Caco-2 (cell line): Measurements from ENCODE around the gene TLE3. TPM values are rescaled to one million over a fixed set of nuclear protein-coding genes. Genes with fewer than 3 reads are reported as not detected.
A peak's percentile ranks its signal among the peaks of the same experiment; 100 is the strongest.

Experiments used
- BruUV-seq: library from RNA; stranded (reverse); fragments of 400-500 nt; replicated peaks from 2 replicates; lab custom pipeline; 2021; lab: Mats Ljungman, UMichigan
- CTCF ChIA-PET: fragments of 300-600 bp; sonication (Branson Sonifier 250); formaldehyde crosslinking; loops from one replicate; lab custom pipeline; 2022; ENCODE audit warnings: antibody characterized with exemption; lab: Charles Lee
- POLR2A ChIA-PET: fragments of 300-600 bp; sonication (Branson Sonifier 250); formaldehyde crosslinking; loops from one replicate; lab custom pipeline; 2022; ENCODE audit warnings: antibody characterized with exemption; lab: Charles Lee
- DNase-seq, 2 experiments: peaks; one replicate each; pipeline versions ENCODE4 v3.0.0 to v3.0.0-alpha.2; 2020 to 2022
- H3K27me3 ChIP-seq: replicated peaks from 2 replicates; pipeline ENCODE4 v1.6.0; 2011; ENCODE audit warnings: low read length; ENCODE audit not compliant: control insufficient read depth, insufficient read depth
- H3K36me3 ChIP-seq: 2 replicates; pipeline ENCODE4 v1.5.1; 2011; ENCODE audit warnings: low read length; ENCODE audit not compliant: control insufficient read depth, insufficient read depth
- H3K4me1 ChIP-seq: fragments of 250-450 bp; sonication (Bioruptor Pico); 2 replicates; pipeline ENCODE4 v1.5.1; 2020; ENCODE audit warnings: mild to moderate bottlenecking
- H3K4me3 ChIP-seq: 2 replicates; pipeline ENCODE4 v1.5.1; 2011; ENCODE audit warnings: low read depth, mild to moderate bottlenecking, control low read depth, low read length
- H3K9me3 ChIP-seq: fragments of 250-450 bp; sonication (Bioruptor Pico); 2 replicates; pipeline ENCODE4 v1.5.1; 2020; ENCODE audit warnings: mild to moderate bottlenecking, moderate library complexity
- H3K27ac Mint-ChIP-seq: one replicate; pipeline ENCODE4 v1.8.0; 2022; ENCODE audit warnings: mixed read lengths; ENCODE audit not compliant: unreplicated experiment
- H3K27me3 Mint-ChIP-seq: one replicate; pipeline ENCODE4 v1.8.0; 2022; ENCODE audit warnings: mixed read lengths; ENCODE audit not compliant: insufficient read depth, unreplicated experiment
- H3K36me3 Mint-ChIP-seq: one replicate; pipeline ENCODE4 v1.8.0; 2022; ENCODE audit warnings: mild to moderate bottlenecking, mixed read lengths; ENCODE audit not compliant: insufficient read depth, unreplicated experiment
- H3K4me1 Mint-ChIP-seq: one replicate; pipeline ENCODE4 v1.8.0; 2022; ENCODE audit warnings: low read depth, mixed read lengths; ENCODE audit not compliant: unreplicated experiment
- H3K4me3 Mint-ChIP-seq: one replicate; pipeline ENCODE4 v1.8.0; 2022; ENCODE audit warnings: mild to moderate bottlenecking, moderate library complexity, mixed read lengths; ENCODE audit not compliant: unreplicated experiment
- H3K9me3 Mint-ChIP-seq: one replicate; pipeline ENCODE4 v1.8.0; 2022; ENCODE audit warnings: mixed read lengths; ENCODE audit not compliant: unreplicated experiment
- CTCF ChIP-seq, 2 experiments: fragments of 200-600 bp in 1 of 2; IDR thresholded peaks; 1 replicate in 1 of 2; 2 replicates in 1 of 2; pipeline versions ENCODE4 v1.5.1 to v1.8.0; 2011 to 2022; ENCODE audit warnings: antibody characterized with exemption in 1 of 2, control low read depth in 1 of 2, inconsistent platforms in 1 of 2, low read depth in 1 of 2, low read length in 1 of 2, mild to moderate bottlenecking in 1 of 2, moderate library complexity in 1 of 2; ENCODE audit not compliant: insufficient read depth in 1 of 2, severe bottlenecking in 1 of 2, unreplicated experiment in 1 of 2
- intact Hi-C: fragments of 100-400 bp; cut with micrococcal nuclease; formaldehyde crosslinking; loops from one replicate; pipeline ENCODE4 v1.10.0; 2022; ENCODE audit not compliant: unreplicated experiment
- total RNA-seq: library from RNA; stranded (reverse); gene quantifications from 2 replicates; pipeline ENCODE4 v1.2.3, GENCODE V29; 2022

Gene TLE3
- total RNA-seq, 1 experiment from 2014 or later: 105 TPM

- H3K27me3 ChIP-seq: no peaks in the 10 kb centered on the region
- no peak overlapping the region for H3K4me3 ChIP-seq
- Mint-ChIP-seq H3K9me3 (no peaks in the 10 kb centered on the region), H3K4me3 (no peak overlapping the region), H3K27ac (no peak overlapping the region), H3K4me1 (no peaks in the 10 kb centered on the region), H3K27me3 (no peaks in the 10 kb centered on the region), H3K36me3 (peaks cover 91% of the 10 kb centered on the region)
- ChIA-PET CTCF (no interaction called here), POLR2A (no interaction called here)
- peaks cover 4% of the 10 kb centered on the region; the same call in 1 of the 2 replicates for H3K36me3 ChIP-seq
- no TSS peak for BruUV-seq
- no peak for TF ChIP-seq CTCF (IDR thresholded peaks at IDR 0.05; ENCODE audit: insufficient read depth in 1 of 2, low read depth in 1 of 2, low read length in 1 of 2, severe bottlenecking in 1 of 2, unreplicated experiment in 1 of 2)
- H3K9me3 ChIP-seq: no peaks in the 10 kb centered on the region
- H3K4me1 ChIP-seq: no peaks in the 10 kb centered on the region
- intact Hi-C loops: no loop called here
- DNase-seq: peak in 1 of 2 experiments; percentile 27
These were observed 38.1 kb downstream of the TLE3 start for GRCh38 chr15:70059476-70060213.

- POLR2A ChIA-PET: no interaction called here
- H3K9me3 Mint-ChIP-seq: no peaks in the 10 kb centered on the region
- BruUV-seq: no TSS peak
These were observed 38.9 kb downstream of the TLE3 start for GRCh38 chr15:70058642-70059360.

More at GRCh38 chr15:70058642-70059360, 38.9 kb downstream of the TLE3 start:
- TF ChIP-seq CTCF (IDR thresholded peaks at IDR 0.05; ENCODE audit: insufficient read depth in 1 of 2, low read depth in 1 of 2, low read length in 1 of 2, severe bottlenecking in 1 of 2, unreplicated experiment in 1 of 2): no peak
- DNase-seq: peak in 1 of 2 experiments; percentile 17
- Histone ChIP-seq H3K36me3 (peaks cover 6% of the 10 kb centered on the region), H3K9me3 (no peaks in the 10 kb centered on the region), H3K4me1 (no peaks in the 10 kb centered on the region), H3K4me3 (no peak overlapping the region), H3K27me3 (no peaks in the 10 kb centered on the region)
- CTCF ChIA-PET: no interaction called here
- intact Hi-C loops: no loop called here
- no peak overlapping the region for H3K4me3 Mint-ChIP-seq
- H3K4me1 Mint-ChIP-seq: no peaks in the 10 kb centered on the region
- H3K36me3 Mint-ChIP-seq: peaks cover 93% of the 10 kb centered on the region
- no peak overlapping the region for H3K27ac Mint-ChIP-seq
- H3K27me3 Mint-ChIP-seq: no peaks in the 10 kb centered on the region
